ENCODE data around the gene CENPH. TPM values are rescaled to one million over a fixed set of nuclear protein-coding genes. Genes with fewer than 3 reads are reported as not detected.

Gene CENPH
- total and polyA plus RNA-seq, 2 of the 13 experiments (the other 11 are each of a cell fraction or from before 2014, with no cell fraction given) = 11.2 to 28.8 TPM

DNA sequence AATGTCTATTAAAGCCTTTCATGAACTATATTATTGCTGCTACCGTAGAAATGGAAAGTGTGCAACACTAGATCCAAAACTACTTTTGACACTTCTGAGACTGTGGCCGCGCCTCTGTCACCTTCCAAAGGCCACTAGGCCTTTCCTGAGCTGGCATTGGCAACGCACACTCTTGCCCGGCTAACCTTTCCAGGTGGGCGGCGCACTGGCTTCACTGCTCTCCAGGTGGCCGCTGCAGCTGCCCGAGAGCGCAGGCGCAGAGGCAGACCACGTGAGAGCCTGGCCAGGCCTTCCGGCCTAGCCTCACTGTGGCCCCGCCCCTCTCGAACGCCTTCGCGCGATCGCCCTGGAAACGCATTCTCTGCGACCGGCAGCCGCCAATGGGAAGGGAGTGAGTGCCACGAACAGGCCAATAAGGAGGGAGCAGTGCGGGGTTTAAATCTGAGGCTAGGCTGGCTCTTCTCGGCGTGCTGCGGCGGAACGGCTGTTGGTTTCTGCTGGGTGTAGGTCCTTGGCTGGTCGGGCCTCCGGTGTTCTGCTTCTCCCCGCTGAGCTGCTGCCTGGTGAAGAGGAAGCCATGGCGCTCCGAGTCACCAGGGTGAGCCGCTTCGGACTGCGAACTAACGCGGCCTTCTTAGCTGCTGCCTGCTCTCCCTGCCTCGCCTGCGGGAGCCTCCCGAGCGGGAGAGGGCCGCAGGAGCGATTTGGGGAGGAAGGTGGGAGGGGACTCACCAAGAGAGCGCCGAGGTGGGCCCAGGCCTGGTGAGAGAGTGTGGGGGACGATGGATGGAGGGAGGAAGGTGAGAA, 22.5 kb upstream of the CENPH start, which contains the start of gene CCNB1 (continued):
- TF ChIP-seq CREB1 (IDR thresholded peaks at IDR 0.05) (peak; percentile 58), CREB1 (CRISPR knock-in tag; IDR thresholded peaks at IDR 0.05) (peak; percentile 73; the same call in 1 of the 2 replicates), BORCS8-MEF2B (CRISPR knock-in tag; IDR thresholded peaks at IDR 0.05) (peak; percentile 76), MTA3 (CRISPR knock-in tag; IDR thresholded peaks at IDR 0.05) (no peak), TARDBP (CRISPR knock-in tag; IDR thresholded peaks at IDR 0.05) (peak; percentile 56; the same call in 1 of the 2 replicates)
- TF ChIP-seq, protein P1, sequence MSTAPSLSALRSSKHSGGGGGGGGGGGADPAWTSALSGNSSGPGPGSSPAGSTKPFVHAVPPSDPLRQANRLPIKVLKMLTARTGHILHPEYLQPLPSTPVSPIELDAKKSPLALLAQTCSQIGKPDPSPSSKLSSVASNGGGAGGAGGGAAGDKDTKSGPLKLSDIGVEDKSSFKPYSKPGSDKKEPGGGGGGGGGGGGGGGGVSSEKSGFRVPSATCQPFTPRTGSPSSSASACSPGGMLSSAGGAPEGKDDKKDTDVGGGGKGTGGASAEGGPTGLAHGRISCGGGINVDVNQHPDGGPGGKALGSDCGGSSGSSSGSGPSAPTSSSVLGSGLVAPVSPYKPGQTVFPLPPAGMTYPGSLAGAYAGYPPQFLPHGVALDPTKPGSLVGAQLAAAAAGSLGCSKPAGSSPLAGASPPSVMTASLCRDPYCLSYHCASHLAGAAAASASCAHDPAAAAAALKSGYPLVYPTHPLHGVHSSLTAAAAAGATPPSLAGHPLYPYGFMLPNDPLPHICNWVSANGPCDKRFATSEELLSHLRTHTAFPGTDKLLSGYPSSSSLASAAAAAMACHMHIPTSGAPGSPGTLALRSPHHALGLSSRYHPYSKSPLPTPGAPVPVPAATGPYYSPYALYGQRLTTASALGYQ (CRISPR knock-in tag; IDR thresholded peaks at IDR 0.05) = no peak; the same call in 1 of the 2 replicates

DNA sequence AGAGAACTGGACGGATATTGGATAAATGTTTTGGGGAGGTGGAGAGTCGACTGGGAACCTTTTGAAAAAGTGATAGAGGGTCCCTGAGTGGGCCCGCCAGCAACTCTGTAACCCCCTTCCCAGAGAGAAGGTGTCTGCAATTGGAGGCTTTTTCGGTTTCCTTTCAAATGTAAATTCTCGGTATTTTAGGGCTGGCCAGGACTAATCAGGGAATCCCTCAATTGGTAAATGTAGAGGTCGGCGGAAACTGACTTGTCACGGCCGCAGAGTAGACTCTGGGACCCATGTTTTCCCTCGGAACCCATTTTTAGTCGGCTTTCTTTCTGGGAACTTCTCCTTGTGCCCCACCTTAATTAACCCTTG, 21.9 kb upstream of the CENPH start:
- Histone ChIP-seq H2AFZ (ENCODE audit: low read length) (no peak overlapping the region), H3K79me2 (ENCODE audit: insufficient read depth, low read length) (peaks cover 36% of the 10 kb centered on the region), H3K27ac (ENCODE audit: extremely low read length, insufficient read depth, low read length) (peak overlapping the region; percentile 89), H4K20me1 (ENCODE audit: insufficient read depth, low read length) (no peaks in the 10 kb centered on the region), H3K36me3 (replicated peaks in 1 of 2; ENCODE audit: control insufficient read depth in 1 of 2, insufficient read depth in 2 of 2, low read length in 2 of 2) (peaks cover 0 to 17% of the 10 kb centered on the region in 2 experiments; a peak in 3 of 5 replicates), H3K9ac (ENCODE audit: insufficient read depth, low read depth, low read length) (peak overlapping the region; percentile 91), H3K4me2 (ENCODE audit: low read depth, low read length) (peak overlapping the region; percentile 98), H3K4me1 (ENCODE audit: insufficient read depth, low read length) (peaks cover 54% of the 10 kb centered on the region), H3K9me3 (ENCODE audit: low read length) (no peaks in the 10 kb centered on the region), H3K27me3 (ENCODE audit: control insufficient read depth in 1 of 2, insufficient read depth in 2 of 2, low read length in 2 of 2) (no peaks in the 10 kb centered on the region), H3K4me3 (replicated peaks in 1 of 3; ENCODE audit: insufficient read depth in 1 of 3, low read depth in 2 of 3, low read length in 3 of 3) (peak overlapping the region; percentile 94 to 95 (median 95))
- WGBS (ENCODE audit: low lambda C conversion rate) = 0% methylated on average over 11 of the region's 11 CpGs
- FAIRE-seq (no peak), ATAC-seq (peak; percentile 13; the same call in 2 of the 3 replicates), DNase-seq (ENCODE audit: low spot score) (no peak)
- in situ Hi-C loops (cut with HindIII; ENCODE audit: extremely low pct_ligation_motif_present, low pct_unique_long_range_greater_than_20kb) (no loop called here), intact Hi-C loops (cut with micrococcal nuclease; ENCODE audit: unreplicated experiment) (loop anchor here (1.0 to 5.0 kb wide), 3 partner anchors 12 to 165 kb away; partner anchors contain the start of genes CCDC125 and CENPH)
- BruUV-seq (replicated peaks) = TSS peak; percentile 68
- CTCF ChIA-PET (ENCODE audit: low intra/inter-chr PET ratio, low total read pairs) = no interaction called here
- POLR2A ChIA-PET = interaction anchor here (1.6 kb wide), 1 partner anchor 74 kb away, joined by 7 read pairs; the partner anchor contains the start of gene SLC30A5
- TF ChIP-seq ZMYM2 (CRISPR knock-in tag; IDR thresholded peaks at IDR 0.05) (no peak), FOXC1 (CRISPR knock-in tag; IDR thresholded peaks at IDR 0.05; ENCODE audit: borderline replicate concordance) (no peak), KLF11 (CRISPR knock-in tag; IDR thresholded peaks at IDR 0.05) (no peak), STAG1 (CRISPR knock-in tag; IDR thresholded peaks at IDR 0.05) (no peak)
- TF ChIP-seq, protein P2, sequence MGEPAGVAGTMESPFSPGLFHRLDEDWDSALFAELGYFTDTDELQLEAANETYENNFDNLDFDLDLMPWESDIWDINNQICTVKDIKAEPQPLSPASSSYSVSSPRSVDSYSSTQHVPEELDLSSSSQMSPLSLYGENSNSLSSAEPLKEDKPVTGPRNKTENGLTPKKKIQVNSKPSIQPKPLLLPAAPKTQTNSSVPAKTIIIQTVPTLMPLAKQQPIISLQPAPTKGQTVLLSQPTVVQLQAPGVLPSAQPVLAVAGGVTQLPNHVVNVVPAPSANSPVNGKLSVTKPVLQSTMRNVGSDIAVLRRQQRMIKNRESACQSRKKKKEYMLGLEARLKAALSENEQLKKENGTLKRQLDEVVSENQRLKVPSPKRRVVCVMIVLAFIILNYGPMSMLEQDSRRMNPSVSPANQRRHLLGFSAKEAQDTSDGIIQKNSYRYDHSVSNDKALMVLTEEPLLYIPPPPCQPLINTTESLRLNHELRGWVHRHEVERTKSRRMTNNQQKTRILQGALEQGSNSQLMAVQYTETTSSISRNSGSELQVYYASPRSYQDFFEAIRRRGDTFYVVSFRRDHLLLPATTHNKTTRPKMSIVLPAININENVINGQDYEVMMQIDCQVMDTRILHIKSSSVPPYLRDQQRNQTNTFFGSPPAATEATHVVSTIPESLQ (CRISPR knock-in tag; conservative IDR thresholded peaks at IDR 0.05) = no peak
- TF ChIP-seq, protein P3, sequence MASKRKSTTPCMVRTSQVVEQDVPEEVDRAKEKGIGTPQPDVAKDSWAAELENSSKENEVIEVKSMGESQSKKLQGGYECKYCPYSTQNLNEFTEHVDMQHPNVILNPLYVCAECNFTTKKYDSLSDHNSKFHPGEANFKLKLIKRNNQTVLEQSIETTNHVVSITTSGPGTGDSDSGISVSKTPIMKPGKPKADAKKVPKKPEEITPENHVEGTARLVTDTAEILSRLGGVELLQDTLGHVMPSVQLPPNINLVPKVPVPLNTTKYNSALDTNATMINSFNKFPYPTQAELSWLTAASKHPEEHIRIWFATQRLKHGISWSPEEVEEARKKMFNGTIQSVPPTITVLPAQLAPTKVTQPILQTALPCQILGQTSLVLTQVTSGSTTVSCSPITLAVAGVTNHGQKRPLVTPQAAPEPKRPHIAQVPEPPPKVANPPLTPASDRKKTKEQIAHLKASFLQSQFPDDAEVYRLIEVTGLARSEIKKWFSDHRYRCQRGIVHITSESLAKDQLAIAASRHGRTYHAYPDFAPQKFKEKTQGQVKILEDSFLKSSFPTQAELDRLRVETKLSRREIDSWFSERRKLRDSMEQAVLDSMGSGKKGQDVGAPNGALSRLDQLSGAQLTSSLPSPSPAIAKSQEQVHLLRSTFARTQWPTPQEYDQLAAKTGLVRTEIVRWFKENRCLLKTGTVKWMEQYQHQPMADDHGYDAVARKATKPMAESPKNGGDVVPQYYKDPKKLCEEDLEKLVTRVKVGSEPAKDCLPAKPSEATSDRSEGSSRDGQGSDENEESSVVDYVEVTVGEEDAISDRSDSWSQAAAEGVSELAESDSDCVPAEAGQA (IDR thresholded peaks at IDR 0.05; ENCODE audit: low read depth) = no peak
- TF ChIP-seq, protein P3 (CRISPR knock-in tag; IDR thresholded peaks at IDR 0.05; ENCODE audit: borderline replicate concordance) = 0 out of 2 replicates have a peak, but pooled peaks have one; percentile 48

Data from HepG2 (cell line).